AG09309 (cell line): ENCODE data around the gene OLFM2.
"Not testable (repeated sequence)": the region's sequence is repeated elsewhere in the genome, so short reads cannot be mapped to it uniquely, and the experiment has no call there.

Source experiments
- DNase-seq: peaks from one replicate; pipeline ENCODE4 v3.0.0-alpha.2; 2010; ENCODE audit warnings: low read depth
- H3K4me3 ChIP-seq: 2 replicates; pipeline ENCODE4 v1.5.1; 2011; ENCODE audit warnings: mild to moderate bottlenecking, low read depth, low read length, moderate library complexity; ENCODE audit not compliant: control insufficient read depth
- CTCF ChIP-seq: IDR thresholded peaks from 2 replicates; pipeline ENCODE4 v1.5.1; 2011; ENCODE audit warnings: mild to moderate bottlenecking, low read depth, low read length, inconsistent platforms; ENCODE audit not compliant: insufficient read depth, control insufficient read depth; ENCODE audit errors: missing control alignments

The OLFM2 gene

GRCh38 chr19:9958379-9958821 is 22.1 kb upstream of the OLFM2 start:
- TF ChIP-seq CTCF: peak; percentile 1
- no peak overlapping the region for H3K4me3 ChIP-seq
- peak; percentile 95 for DNase-seq

DNA sequence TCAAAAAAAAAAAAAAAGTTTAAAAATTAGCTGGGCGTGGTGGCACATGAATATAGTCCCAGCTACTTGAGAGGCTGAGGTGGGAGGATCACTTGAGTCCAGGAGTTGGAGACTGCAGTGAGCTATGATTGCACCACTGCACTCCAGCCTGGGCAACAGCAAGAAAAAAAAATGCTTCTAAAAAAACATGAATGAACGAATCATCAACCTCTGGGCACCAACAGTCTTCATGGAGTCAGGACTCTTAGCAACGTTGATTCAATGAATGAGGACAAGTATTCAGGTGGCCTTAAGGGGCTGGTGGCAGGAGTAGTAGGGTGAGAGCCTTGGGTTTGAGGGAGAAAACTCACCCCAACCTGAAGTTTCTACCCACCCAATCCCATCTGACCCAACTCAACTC is 20.6 kb upstream of the OLFM2 start:
- DNase-seq: no peak
- no peak for TF ChIP-seq CTCF
- H3K4me3 ChIP-seq: no peak overlapping the region

GRCh38 chr19:9953802-9954542 is 17.7 kb upstream of the OLFM2 start:
- no peak overlapping the region for H3K4me3 ChIP-seq
- no peak for DNase-seq
- no peak for TF ChIP-seq CTCF

GRCh38 chr19:9952276-9952675 is 16.0 kb upstream of the OLFM2 start:
- no peak overlapping the region for H3K4me3 ChIP-seq
- DNase-seq: no peak
- TF ChIP-seq CTCF: no peak

GRCh38 chr19:9947441-9947840 is 11.1 kb upstream of the OLFM2 start:
- no peak for TF ChIP-seq CTCF
- no peak overlapping the region for H3K4me3 ChIP-seq
- no peak for DNase-seq

DNA sequence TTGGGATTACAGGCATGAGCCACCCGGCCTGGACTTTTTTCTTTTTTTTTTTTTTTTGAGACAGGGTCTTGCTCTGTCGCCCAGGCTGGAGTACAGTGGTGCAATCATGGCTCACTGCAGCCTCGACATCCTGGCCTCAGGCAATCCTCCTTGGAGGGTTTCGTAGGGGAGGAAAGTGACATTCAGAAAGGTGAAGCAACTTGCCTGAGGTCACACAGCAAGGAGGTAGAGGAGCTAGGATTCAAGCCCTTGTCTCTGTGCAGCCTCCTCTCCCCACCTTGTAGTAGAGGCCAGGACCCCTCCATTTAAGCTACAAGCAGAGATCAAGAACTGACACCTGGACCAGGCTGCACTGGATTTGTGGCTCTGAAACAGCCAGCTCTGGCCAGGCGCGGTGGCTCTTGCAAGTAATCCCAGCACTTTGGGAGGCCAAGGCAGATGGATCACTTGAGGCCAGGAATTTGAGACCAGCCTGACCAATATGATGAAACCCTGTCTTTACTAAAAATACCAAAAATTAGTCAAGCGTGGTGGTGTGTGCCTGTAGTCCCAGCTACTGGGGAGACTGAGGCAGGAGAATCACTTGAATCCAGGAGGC is 10.3 kb upstream of the OLFM2 start:
- not testable (repeated sequence) for H3K4me3 ChIP-seq, DNase-seq

DNA sequence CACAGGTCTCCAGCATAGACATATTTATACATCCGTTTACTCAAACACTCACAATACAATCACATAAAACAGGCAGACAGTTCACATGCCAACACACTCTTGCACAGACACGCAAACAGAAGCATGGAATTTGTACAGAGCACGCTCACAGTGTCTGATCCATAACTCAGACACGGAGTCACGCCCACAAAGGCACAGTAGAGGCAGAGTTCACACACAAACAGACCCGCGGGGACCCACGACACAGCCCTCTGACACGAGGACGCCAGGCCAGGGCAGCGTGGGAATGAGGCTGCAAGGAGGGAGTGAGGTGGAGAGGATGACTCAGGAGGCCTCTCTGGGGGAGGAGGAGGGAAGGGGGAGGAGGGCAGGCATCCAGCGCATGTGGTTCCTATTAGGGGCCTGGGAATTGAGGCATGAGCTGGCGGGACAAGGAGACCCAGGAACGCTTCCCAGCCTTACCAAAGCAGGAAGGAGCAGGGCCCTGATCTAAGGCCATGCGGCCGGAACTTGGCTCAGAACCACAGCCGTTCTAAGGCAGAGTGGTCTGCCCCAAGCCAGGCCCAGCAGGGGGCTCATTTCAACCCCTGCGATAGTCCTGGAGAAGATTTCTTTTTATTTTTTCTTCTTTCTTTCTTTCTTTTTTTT is 9.1 kb upstream of the OLFM2 start:
- peak; percentile 29 for TF ChIP-seq CTCF
- H3K4me3 ChIP-seq: peak overlapping the region; percentile 15; the same call in 1 of the 2 replicates
- peak; percentile 100 for DNase-seq
